Ecto neural progenitor cell (in vitro differentiated cells): ENCODE data around the gene TLR9.

Experiments used
- DNase-seq: peaks from one replicate; pipeline ENCODE4 v3.0.0-alpha.2; 2018; ENCODE audit warnings: low spot score

TLR9 gene

GRCh38 chr3:52172262-52172757, 53.1 kb downstream of the TLR9 start:
- no peak for DNase-seq

- no peak for DNase-seq
Measured at GRCh38 chr3:52171514-52172261, 53.8 kb downstream of the TLR9 start.
